ENCODE data around the gene CMPK1. TPM values are rescaled to one million over a fixed set of nuclear protein-coding genes. Genes with fewer than 3 reads are reported as not detected.
"Not testable (repeated sequence)": the region's sequence is repeated elsewhere in the genome, so short reads cannot be mapped to it uniquely, and the experiment has no call there.

The CMPK1 gene, protein sequence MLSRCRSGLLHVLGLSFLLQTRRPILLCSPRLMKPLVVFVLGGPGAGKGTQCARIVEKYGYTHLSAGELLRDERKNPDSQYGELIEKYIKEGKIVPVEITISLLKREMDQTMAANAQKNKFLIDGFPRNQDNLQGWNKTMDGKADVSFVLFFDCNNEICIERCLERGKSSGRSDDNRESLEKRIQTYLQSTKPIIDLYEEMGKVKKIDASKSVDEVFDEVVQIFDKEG
- 100 to 1,000 TPM; 113 to 120 TPM for total RNA-seq
- polyA plus RNA-seq = 100 to 1,000 TPM; 100 to 424 TPM
- long read RNA-seq, donor 1, transcript CMPK1-203 (6 exons, 2,930 nt) = major isoform, 65 of 71 reads
- long read RNA-seq, donor 1, partial matches to known transcripts = 1 of 71 reads
- long read RNA-seq, donor 1, other reads (novel, unspliced or antisense) = 5 of 71 reads
- long read RNA-seq, donor 2, transcript CMPK1-203 (6 exons, 2,930 nt) = major isoform, 149 of 162 reads
- long read RNA-seq, donor 2, partial matches to known transcripts = 6 of 162 reads
- long read RNA-seq, donor 2, other reads (novel, unspliced or antisense) = 6 of 162 reads

DNA sequence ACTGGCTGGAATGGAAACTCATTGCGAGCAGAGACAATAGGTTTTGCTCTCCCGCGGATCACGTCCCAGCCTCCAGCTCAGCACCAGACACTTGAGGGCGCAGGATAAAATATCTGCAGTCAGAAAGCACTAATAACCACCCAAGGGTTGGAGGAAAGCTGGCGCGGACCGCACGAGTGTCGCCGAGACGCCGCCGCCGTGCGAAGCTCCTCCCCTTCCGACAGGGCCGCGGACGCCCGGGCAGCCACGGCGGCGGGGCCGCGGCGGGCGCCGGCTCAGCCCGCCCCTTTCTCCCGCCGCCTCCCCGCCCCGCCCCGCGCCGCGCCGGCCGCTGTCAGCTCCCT, at the start of gene CMPK1:
Gene CMPK1 (plus strand): TSS at position 213 of the 344 bp plus-strand sequence. CDS start 156 bp downstream, outside the sequence.
- peak; percentile 91 for ATAC-seq (ENCODE audit: low FRiP score)
- WGBS, 2 donors = 0% methylated on average over 20 to 40 of the region's 40 CpGs
- Histone ChIP-seq H3K27me3 (ENCODE audit: control insufficient read depth in 1 of 2, insufficient read depth in 2 of 2, low read length in 1 of 2) (no peaks in the 10 kb centered on the region), H3K9me3 (ENCODE audit: control insufficient read depth, low read length) (no peaks in the 10 kb centered on the region), H3K4me1 (ENCODE audit: control insufficient read depth in 1 of 2, insufficient read depth in 2 of 2, low read length in 2 of 2) (peaks cover 6 to 9% of the 10 kb centered on the region in 2 donors), H3K36me3 (ENCODE audit: control insufficient read depth in 1 of 2, insufficient read depth in 2 of 2, low read length in 1 of 2) (no peaks in the 10 kb centered on the region), H3K4me3 (ENCODE audit: low read length in 2 of 2) (peak within 1 kb of the TSS; percentile 91 to 99), H3K27ac (ENCODE audit: low read depth in 1 of 2, low read length in 2 of 2) (peak within 1 kb of the TSS; percentile 92 to 94)
- DNase-seq = peak; percentile 90 to 95
- intact Hi-C loops (cut with DNase I) = no loop called here

DNA sequence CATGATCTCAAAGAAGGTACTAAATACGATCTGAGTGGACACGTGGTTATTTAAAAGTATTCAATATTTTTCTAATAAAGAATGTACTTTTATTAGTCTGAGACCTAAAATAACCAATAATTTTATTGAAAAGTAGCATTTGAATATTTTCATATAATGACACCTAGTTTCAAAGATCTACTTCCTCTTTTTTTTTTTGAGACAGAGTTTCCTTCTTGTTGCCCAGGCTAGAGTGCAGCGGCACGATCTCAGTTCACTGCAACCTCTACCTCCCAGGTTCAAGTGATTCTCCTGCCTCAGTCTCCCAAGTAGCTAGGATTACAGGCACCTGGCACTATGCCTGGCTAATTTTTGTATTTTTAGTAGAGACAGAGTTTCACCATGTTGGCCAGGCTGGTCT, 45.5 kb upstream of the CMPK1 start:
- H3K36me3 ChIP-seq (ENCODE audit: control insufficient read depth in 1 of 2, insufficient read depth in 2 of 2, low read length in 1 of 2); ATAC-seq (ENCODE audit: low FRiP score); H3K27me3 ChIP-seq (ENCODE audit: control insufficient read depth in 1 of 2, insufficient read depth in 2 of 2, low read length in 1 of 2); intact Hi-C loops (cut with DNase I); H3K27ac ChIP-seq (ENCODE audit: low read depth in 1 of 2, low read length in 2 of 2); DNase-seq; H3K4me1 ChIP-seq (ENCODE audit: control insufficient read depth in 1 of 2, insufficient read depth in 2 of 2, low read length in 2 of 2); H3K4me3 ChIP-seq (ENCODE audit: low read length in 2 of 2); H3K9me3 ChIP-seq (ENCODE audit: control insufficient read depth, low read length): not testable (repeated sequence)
- 92 to 94% methylated on average over 4 of the region's 4 CpGs for WGBS, 2 donors

DNA sequence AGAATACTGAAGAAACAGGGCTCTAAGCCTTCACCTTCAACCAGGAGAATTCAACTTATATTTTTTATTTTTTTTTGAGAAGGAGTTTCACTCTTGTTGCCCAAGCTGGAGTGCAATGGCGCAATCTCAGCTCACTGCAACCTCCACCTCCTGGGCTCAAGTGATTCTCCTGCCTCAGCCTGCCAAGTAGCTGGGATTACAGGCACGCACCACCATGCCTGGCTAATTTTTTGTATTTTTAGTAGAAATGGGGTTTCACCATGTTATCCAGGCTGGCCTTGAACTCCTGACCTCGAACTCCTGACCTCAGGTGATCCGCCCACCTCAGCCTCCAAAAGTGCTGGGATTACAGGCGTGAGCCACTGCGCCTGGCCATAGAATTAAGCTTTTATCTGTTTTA, 38.7 kb upstream of the CMPK1 start:
- H3K27me3 ChIP-seq (ENCODE audit: control insufficient read depth in 1 of 2, insufficient read depth in 2 of 2, low read length in 1 of 2); DNase-seq; ATAC-seq (ENCODE audit: low FRiP score); intact Hi-C loops (cut with DNase I); H3K4me1 ChIP-seq (ENCODE audit: control insufficient read depth in 1 of 2, insufficient read depth in 2 of 2, low read length in 2 of 2); H3K36me3 ChIP-seq (ENCODE audit: control insufficient read depth in 1 of 2, insufficient read depth in 2 of 2, low read length in 1 of 2); H3K4me3 ChIP-seq (ENCODE audit: low read length in 2 of 2); H3K9me3 ChIP-seq (ENCODE audit: control insufficient read depth, low read length); H3K27ac ChIP-seq (ENCODE audit: low read depth in 1 of 2, low read length in 2 of 2): not testable (repeated sequence)
- 98% methylated on average over 6 of the region's 6 CpGs for WGBS, 2 donors

DNA sequence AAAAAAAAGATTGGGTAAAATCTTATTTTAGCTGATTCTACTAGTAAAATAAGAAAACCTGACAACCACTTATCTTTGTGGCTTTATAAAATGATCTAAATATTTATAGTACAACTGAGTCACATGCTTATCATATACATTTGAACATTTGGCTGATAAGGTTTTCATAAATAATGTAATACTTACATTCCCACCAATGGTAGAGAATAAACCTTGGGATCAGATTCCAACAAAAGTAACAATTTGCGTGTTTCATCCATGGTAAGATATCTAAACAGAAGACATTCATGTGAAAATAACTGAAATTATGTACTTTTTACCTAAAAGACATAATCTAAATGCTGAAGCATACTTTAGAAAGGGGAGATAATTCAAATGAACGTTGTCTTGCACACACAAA, 38.0 kb upstream of the CMPK1 start:
- DNase-seq (no peak), ATAC-seq (ENCODE audit: low FRiP score) (no peak)
- 84 to 86% methylated on average over 2 of the region's 2 CpGs for WGBS, 2 donors
- Histone ChIP-seq H3K4me3 (ENCODE audit: low read length in 2 of 2) (no peak overlapping the region), H3K36me3 (ENCODE audit: control insufficient read depth in 1 of 2, insufficient read depth in 2 of 2, low read length in 1 of 2) (no peaks in the 10 kb centered on the region), H3K27ac (ENCODE audit: low read depth in 1 of 2, low read length in 2 of 2) (no peak overlapping the region), H3K4me1 (ENCODE audit: control insufficient read depth in 1 of 2, insufficient read depth in 2 of 2, low read length in 2 of 2) (no peaks in the 10 kb centered on the region), H3K27me3 (ENCODE audit: control insufficient read depth in 1 of 2, insufficient read depth in 2 of 2, low read length in 1 of 2) (no peaks in the 10 kb centered on the region), H3K9me3 (ENCODE audit: control insufficient read depth, low read length) (no peaks in the 10 kb centered on the region)
- intact Hi-C loops (cut with DNase I) = no loop called here

DNA sequence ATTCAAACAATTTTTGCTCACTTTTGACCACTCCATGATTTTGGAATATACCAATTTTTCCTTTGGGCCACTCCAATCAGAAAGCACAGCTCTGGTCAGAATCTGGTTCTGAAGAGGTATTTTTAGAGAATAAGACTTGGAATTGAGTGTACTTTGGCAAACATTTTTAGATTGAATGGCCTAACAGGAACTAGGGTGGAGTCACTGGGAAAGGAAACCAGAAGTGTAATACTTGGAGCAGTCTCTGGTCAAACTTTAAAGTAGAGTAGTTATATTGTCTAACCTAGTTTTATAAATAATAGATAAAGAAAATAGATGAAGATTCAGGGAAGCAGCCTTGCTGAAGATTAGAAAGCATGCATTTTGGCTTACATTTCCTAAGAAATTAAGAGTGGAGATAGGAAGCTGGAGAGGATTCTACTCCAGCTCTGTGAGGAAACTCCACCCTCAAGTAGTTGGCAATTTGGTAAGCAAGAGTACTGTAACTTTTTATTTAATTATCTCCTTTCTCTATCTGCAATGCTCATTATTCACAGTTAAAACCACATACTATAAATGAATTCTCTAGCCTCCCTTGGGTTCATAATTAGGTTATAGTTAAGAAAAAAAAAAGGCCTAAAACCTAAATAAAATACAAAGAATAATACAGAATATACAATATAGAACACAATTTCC, 35.4 kb upstream of the CMPK1 start:
- DNase-seq = no peak
- ATAC-seq (ENCODE audit: low FRiP score) = peak; percentile 70
- H3K9me3 ChIP-seq (ENCODE audit: control insufficient read depth, low read length) = no peaks in the 10 kb centered on the region
- intact Hi-C loops (cut with DNase I) = no loop called here
- no peak overlapping the region for H3K27ac ChIP-seq (ENCODE audit: low read depth in 1 of 2, low read length in 2 of 2)
- H3K4me1 ChIP-seq (ENCODE audit: control insufficient read depth in 1 of 2, insufficient read depth in 2 of 2, low read length in 2 of 2) = no peaks in the 10 kb centered on the region
- no peaks in the 10 kb centered on the region for H3K27me3 ChIP-seq (ENCODE audit: control insufficient read depth in 1 of 2, insufficient read depth in 2 of 2, low read length in 1 of 2)
- H3K4me3 ChIP-seq (ENCODE audit: low read length in 2 of 2) = no peak overlapping the region
- H3K36me3 ChIP-seq (ENCODE audit: control insufficient read depth in 1 of 2, insufficient read depth in 2 of 2, low read length in 1 of 2) = no peaks in the 10 kb centered on the region

DNA sequence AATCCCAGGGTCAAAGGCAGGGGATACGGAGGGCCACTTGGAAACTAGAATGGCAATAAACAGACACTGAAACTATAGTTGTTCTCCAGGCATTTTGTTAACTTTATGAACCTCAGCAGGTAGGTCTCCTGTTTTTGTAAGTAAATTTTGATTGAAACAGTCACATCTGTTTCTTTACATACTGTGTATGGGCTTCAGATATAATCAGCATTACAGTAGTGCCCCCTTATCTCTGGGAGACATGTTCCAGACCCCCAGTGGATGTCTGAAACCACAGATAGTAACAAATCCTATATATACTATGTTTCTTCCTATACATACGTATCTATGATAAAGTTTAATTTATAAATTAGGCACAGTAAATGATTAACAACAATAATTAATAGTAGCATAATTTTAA, 31.1 kb upstream of the CMPK1 start:
- no peaks in the 10 kb centered on the region for H3K36me3 ChIP-seq (ENCODE audit: control insufficient read depth in 1 of 2, insufficient read depth in 2 of 2, low read length in 1 of 2)
- no peaks in the 10 kb centered on the region for H3K27me3 ChIP-seq (ENCODE audit: control insufficient read depth in 1 of 2, insufficient read depth in 2 of 2, low read length in 1 of 2)
- WGBS, 2 donors = 95 to 96% methylated on average over 2 of the region's 2 CpGs
- no peaks in the 10 kb centered on the region for H3K9me3 ChIP-seq (ENCODE audit: control insufficient read depth, low read length)
- H3K27ac ChIP-seq (ENCODE audit: low read depth in 1 of 2, low read length in 2 of 2) = no peak overlapping the region
- intact Hi-C loops (cut with DNase I) = no loop called here
- ATAC-seq (ENCODE audit: low FRiP score) = no peak
- no peak for DNase-seq
- no peak overlapping the region for H3K4me3 ChIP-seq (ENCODE audit: low read length in 2 of 2)
- no peaks in the 10 kb centered on the region for H3K4me1 ChIP-seq (ENCODE audit: control insufficient read depth in 1 of 2, insufficient read depth in 2 of 2, low read length in 2 of 2)

DNA sequence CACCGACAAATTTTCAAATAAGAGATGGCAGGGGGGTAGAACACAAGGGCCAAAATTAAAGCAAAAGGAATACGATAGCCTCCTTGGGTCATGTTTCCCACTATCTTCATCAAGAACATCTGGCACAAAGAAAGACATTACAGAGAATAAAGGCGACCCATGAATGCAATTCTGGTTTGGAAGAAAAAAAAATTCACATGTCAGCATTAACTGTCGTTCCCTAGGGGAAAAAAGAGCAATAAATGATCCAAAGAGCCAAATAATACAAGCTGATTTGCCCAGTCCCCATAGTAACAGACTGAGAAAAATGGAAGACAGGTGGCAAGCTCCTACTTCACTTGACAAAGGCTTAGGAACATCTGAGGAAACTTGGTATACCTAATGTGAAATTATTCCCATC, 24.2 kb upstream of the CMPK1 start:
- 82 to 87% methylated on average over 4 of the region's 4 CpGs for WGBS, 2 donors
- Histone ChIP-seq H3K36me3 (ENCODE audit: control insufficient read depth in 1 of 2, insufficient read depth in 2 of 2, low read length in 1 of 2) (no peaks in the 10 kb centered on the region), H3K4me1 (ENCODE audit: control insufficient read depth in 1 of 2, insufficient read depth in 2 of 2, low read length in 2 of 2) (no peaks in the 10 kb centered on the region), H3K4me3 (ENCODE audit: low read length in 2 of 2) (no peak overlapping the region), H3K9me3 (ENCODE audit: control insufficient read depth, low read length) (no peaks in the 10 kb centered on the region), H3K27ac (ENCODE audit: low read depth in 1 of 2, low read length in 2 of 2) (no peak overlapping the region), H3K27me3 (ENCODE audit: control insufficient read depth in 1 of 2, insufficient read depth in 2 of 2, low read length in 1 of 2) (no peaks in the 10 kb centered on the region)
- intact Hi-C loops (cut with DNase I) = no loop called here
- ATAC-seq (ENCODE audit: low FRiP score) = no peak
- no peak for DNase-seq

DNA sequence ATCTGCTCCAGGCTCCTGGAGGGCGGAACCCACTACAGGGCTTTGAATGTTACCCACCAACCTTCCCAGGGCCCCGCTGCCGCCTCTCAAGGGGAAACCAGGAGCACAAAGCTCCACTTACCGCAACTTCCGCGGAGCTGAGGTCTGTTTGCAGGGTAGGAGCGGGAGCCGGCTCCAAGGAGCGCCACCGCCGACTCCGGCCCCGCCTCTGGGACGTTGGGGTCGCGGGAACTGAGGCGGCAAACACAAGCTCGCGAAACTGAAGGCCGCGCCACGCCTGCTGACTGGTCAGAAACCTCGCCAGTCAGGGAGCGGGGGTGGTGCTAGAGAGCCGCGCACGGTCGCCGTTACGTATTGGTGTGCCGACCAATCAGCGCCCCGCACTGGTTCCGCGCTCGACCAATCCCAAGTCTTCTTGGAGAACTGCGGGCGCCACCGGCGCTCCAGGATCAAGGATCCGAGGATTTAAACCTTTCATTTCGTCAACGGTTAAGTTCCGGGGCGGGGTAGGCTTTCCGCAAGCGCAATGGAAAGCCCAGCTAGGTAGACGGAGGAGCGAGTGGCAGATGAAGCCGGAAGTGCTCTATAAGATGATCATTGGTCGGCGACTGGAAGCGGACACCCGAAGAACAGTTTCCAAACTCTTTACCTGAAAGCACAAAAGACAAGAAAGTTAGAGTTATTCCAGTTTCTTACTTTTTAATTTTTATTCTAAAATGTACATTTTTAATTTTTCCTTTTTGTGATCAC, 19.5 kb upstream of the CMPK1 start, which contains the start of gene STIL:
Gene STIL (minus strand): TSS at position 233 of the 750 bp plus-strand sequence. CDS start 3,828 bp downstream, outside the sequence.
- peak; percentile 99 for ATAC-seq (ENCODE audit: low FRiP score)
- H3K27ac ChIP-seq (ENCODE audit: low read depth in 1 of 2, low read length in 2 of 2) = peak within 1 kb of the TSS in 1 of 2 donors; percentile 81
- no peaks in the 10 kb centered on the region for H3K27me3 ChIP-seq (ENCODE audit: control insufficient read depth in 1 of 2, insufficient read depth in 2 of 2, low read length in 1 of 2)
- no peaks in the 10 kb centered on the region for H3K36me3 ChIP-seq (ENCODE audit: control insufficient read depth in 1 of 2, insufficient read depth in 2 of 2, low read length in 1 of 2)
- no peaks in the 10 kb centered on the region for H3K4me1 ChIP-seq (ENCODE audit: control insufficient read depth in 1 of 2, insufficient read depth in 2 of 2, low read length in 2 of 2)
- peak within 1 kb of the TSS; percentile 36 to 79 for H3K4me3 ChIP-seq (ENCODE audit: low read length in 2 of 2)
- intact Hi-C loops (cut with DNase I) = no loop called here
- H3K9me3 ChIP-seq (ENCODE audit: control insufficient read depth, low read length) = no peaks in the 10 kb centered on the region
- 0 to 1% methylated on average over 54 of the region's 54 CpGs for WGBS, 2 donors
- peak; percentile 99 for DNase-seq
